Measurements from ENCODE around the gene MXD1. TPM values are rescaled to one million over a fixed set of nuclear protein-coding genes. Genes with fewer than 3 reads are reported as not detected.

Gene MXD1
- total RNA-seq, 4 donors from 2014 or later = 6.1 to 8.6 (median 6.9) TPM

DNA sequence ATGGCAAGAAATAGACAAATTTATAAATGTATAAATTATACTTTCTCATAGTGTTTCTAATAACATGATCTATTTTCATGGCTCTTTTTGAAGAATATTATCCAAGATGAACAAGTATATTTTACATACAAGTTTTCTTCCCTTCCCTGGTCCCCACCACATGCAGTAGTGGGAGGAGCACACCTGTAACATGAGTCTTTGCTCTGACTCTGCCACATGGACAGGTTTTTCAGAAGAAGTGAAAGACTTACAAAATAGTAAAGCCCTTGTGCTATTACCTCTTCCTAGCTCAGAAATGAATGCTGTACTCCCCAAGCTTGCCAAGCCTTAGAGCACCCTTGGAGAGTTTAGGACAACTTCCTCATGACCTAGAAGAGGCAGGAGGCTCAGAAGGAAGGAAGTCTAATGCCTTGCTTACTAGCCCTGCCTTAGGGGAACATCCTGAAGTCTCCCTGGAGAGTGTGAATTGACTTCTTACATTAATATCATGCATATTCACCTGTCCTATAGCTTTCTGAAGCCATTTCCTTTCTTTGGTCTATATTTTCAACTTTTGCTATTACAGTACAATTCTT, 18.4 kb downstream of the MXD1 start:
- TF ChIP-seq CTCF (IDR thresholded peaks at IDR 0.05 in 4 of 5, conservative IDR thresholded peaks at IDR 0.05 in 1 of 5) = no peak
- no peak for TF ChIP-seq POLR2A (IDR thresholded peaks at IDR 0.05)
- ATAC-seq (no peak), DNase-seq (no peak)
- no peak overlapping the region for H3K4me3 ChIP-seq
- no peaks in the 10 kb centered on the region for H3K9me3 ChIP-seq
- intact Hi-C loops (cut with DNase I; ENCODE audit: low total_unique reads) = no loop called here
- H3K4me1 ChIP-seq = peaks cover 16 to 25% of the 10 kb centered on the region in 2 donors
- H3K36me3 ChIP-seq = peaks cover 0 to 42% of the 10 kb centered on the region in 2 donors
- in situ Hi-C loops (cut with MboI; ENCODE audit: low sequenced_read_pairs in 4 of 4) = no loop called here
- no peaks in the 10 kb centered on the region for H3K27me3 ChIP-seq
- H3K27ac ChIP-seq = peak overlapping the region in 1 of 4 donors; percentile 21

DNA sequence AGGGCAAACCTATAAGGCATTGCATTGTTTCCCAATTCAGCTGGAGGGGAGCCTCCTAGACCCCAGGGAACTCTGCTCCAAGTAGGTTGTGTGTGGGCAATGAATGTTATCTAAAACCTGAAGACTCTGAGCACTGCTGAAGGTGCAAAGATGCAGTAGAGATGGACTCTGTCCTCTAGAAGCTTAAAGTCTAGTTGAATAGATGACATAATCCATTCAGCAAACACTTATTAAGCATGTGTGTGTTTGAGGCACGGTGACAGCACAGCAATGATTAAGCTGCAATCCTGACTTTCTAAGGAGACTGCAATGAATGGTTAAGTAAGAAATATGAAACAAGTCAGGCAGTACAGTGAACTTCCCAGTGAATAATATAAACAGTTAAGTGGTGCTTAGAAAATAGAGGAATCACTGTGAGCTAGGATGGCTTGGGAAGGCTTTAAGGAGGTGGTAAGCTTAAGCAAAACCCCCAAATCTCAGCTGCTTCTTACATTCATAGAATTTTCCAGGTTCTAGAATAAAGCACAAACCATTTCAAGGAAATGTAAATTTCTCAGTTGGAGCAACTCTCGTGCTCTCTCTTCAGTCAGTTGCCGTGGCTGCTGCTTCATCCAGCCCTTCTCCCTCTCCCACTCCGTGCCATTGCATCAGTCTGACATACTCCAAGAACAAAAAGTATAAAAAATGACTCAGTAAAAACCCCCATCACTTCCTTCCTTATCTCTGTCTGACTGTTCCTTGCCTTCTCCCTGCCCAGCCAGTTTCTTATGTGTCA, 19.1 kb downstream of the MXD1 start:
- intact Hi-C loops (cut with DNase I; ENCODE audit: low total_unique reads) = no loop called here
- H3K27me3 ChIP-seq = no peaks in the 10 kb centered on the region
- H3K4me1 ChIP-seq = peaks cover 16 to 25% of the 10 kb centered on the region in 2 donors
- no peaks in the 10 kb centered on the region for H3K9me3 ChIP-seq
- no peak overlapping the region for H3K4me3 ChIP-seq
- peaks cover 0 to 49% of the 10 kb centered on the region in 2 donors for H3K36me3 ChIP-seq
- in situ Hi-C loops (cut with MboI; ENCODE audit: low sequenced_read_pairs in 4 of 4) = no loop called here
- no peak for DNase-seq
- peak in 1 of 2 donors; percentile 38 for ATAC-seq
- no peak for TF ChIP-seq CTCF (IDR thresholded peaks at IDR 0.05 in 4 of 5, conservative IDR thresholded peaks at IDR 0.05 in 1 of 5)
- no peak for TF ChIP-seq POLR2A (IDR thresholded peaks at IDR 0.05)
- H3K27ac ChIP-seq = peak overlapping the region in 1 of 4 donors; percentile 11

GRCh38 chr2:69934614-69934908, 19.7 kb downstream of the MXD1 start:
- intact Hi-C loops (cut with DNase I; ENCODE audit: low total_unique reads) = no loop called here
- in situ Hi-C loops (cut with MboI; ENCODE audit: low sequenced_read_pairs in 4 of 4) = no loop called here

GRCh38 chr2:69935011-69935410, 20.1 kb downstream of the MXD1 start:
- intact Hi-C loops (cut with DNase I; ENCODE audit: low total_unique reads) = no loop called here
- DNase-seq = no peak
- TF ChIP-seq POLR2A (IDR thresholded peaks at IDR 0.05) = no peak
- TF ChIP-seq CTCF (IDR thresholded peaks at IDR 0.05 in 4 of 5, conservative IDR thresholded peaks at IDR 0.05 in 1 of 5) = no peak
- ATAC-seq = no peak
- H3K27ac ChIP-seq = no peak overlapping the region
- peaks cover 0 to 57% of the 10 kb centered on the region in 2 donors for H3K36me3 ChIP-seq
- no peak overlapping the region for H3K4me3 ChIP-seq
- no peaks in the 10 kb centered on the region for H3K27me3 ChIP-seq
- no peaks in the 10 kb centered on the region for H3K9me3 ChIP-seq
- peaks cover 16 to 25% of the 10 kb centered on the region in 2 donors for H3K4me1 ChIP-seq
- in situ Hi-C loops (cut with MboI; ENCODE audit: low sequenced_read_pairs in 4 of 4) = no loop called here

More at GRCh38 chr2:69934614-69934908, 19.7 kb downstream of the MXD1 start:
- Histone ChIP-seq H3K27me3 (no peaks in the 10 kb centered on the region), H3K27ac (no peak overlapping the region), H3K4me1 (peaks cover 16 to 25% of the 10 kb centered on the region in 2 donors), H3K4me3 (no peak overlapping the region), H3K36me3 (peaks cover 0 to 54% of the 10 kb centered on the region in 2 donors), H3K9me3 (no peaks in the 10 kb centered on the region)
- TF ChIP-seq POLR2A (IDR thresholded peaks at IDR 0.05) (no peak), CTCF (IDR thresholded peaks at IDR 0.05 in 4 of 5, conservative IDR thresholded peaks at IDR 0.05 in 1 of 5) (no peak)
- ATAC-seq (no peak), DNase-seq (no peak)
